ENCODE data around the gene LSAMP.

- TF ChIP-seq, protein P1, sequence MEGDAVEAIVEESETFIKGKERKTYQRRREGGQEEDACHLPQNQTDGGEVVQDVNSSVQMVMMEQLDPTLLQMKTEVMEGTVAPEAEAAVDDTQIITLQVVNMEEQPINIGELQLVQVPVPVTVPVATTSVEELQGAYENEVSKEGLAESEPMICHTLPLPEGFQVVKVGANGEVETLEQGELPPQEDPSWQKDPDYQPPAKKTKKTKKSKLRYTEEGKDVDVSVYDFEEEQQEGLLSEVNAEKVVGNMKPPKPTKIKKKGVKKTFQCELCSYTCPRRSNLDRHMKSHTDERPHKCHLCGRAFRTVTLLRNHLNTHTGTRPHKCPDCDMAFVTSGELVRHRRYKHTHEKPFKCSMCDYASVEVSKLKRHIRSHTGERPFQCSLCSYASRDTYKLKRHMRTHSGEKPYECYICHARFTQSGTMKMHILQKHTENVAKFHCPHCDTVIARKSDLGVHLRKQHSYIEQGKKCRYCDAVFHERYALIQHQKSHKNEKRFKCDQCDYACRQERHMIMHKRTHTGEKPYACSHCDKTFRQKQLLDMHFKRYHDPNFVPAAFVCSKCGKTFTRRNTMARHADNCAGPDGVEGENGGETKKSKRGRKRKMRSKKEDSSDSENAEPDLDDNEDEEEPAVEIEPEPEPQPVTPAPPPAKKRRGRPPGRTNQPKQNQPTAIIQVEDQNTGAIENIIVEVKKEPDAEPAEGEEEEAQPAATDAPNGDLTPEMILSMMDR (IDR thresholded peaks at IDR 0.05; ENCODE audit: low read depth, low read length) = no peak
- no peak for TF ChIP-seq EZH2phosphoT487 (IDR thresholded peaks at IDR 0.05; ENCODE audit: low read depth)
Measured at GRCh38 chr3:116322750-116323375, 122.4 kb downstream of the LSAMP start.
